Breast epithelium (tissue), 3 donors: Measurements from ENCODE around the gene CLCNKA.

Experiments used
- CTCF ChIP-seq, 3 donors: fragments of 450-650 bp; IDR thresholded peaks; one replicate each; pipeline ENCODE4 v1.5.1; 2016 to 2017; ENCODE audit warnings: antibody characterized with exemption in 3 of 3, mild to moderate bottlenecking in 3 of 3, moderate library complexity in 3 of 3
- POLR2A ChIP-seq: fragments of 450-650 bp; IDR thresholded peaks from one replicate; pipeline ENCODE4 v1.6.1; 2016; ENCODE audit warnings: antibody characterized with exemption, mild to moderate bottlenecking, moderate library complexity

GRCh38 chr1:16051039-16051438, 29.2 kb downstream of the CLCNKA start:
- TF ChIP-seq CTCF (IDR thresholded peaks at IDR 0.05), result no peak
- no peak for TF ChIP-seq POLR2A
